Stimulated activated CD4-positive, alpha-beta T cell treated with anti-CD3 and anti-CD28 coated beads, TNF-alpha, amount 100 ng/mL, for 24 hours (primary cell): ENCODE data around the gene TTLL6.
"Not testable (repeated sequence)": the region's sequence is repeated elsewhere in the genome, so short reads cannot be mapped to it uniquely, and the experiment has no call there.

ENCODE experiments used
- DNase-seq, 3 experiments: peaks; one replicate each; pipeline ENCODE4 v3.0.0-alpha.2; 2020; ENCODE audit warnings: low read depth in 3 of 3

Gene TTLL6

GRCh38 chr17:48723423-48724250 lies 93.4 kb downstream of the TTLL6 start:
- DNase-seq: no peak

- DNase-seq: no peak
These were observed 94.1 kb downstream of the TTLL6 start, which contains the start of gene PRAC2 for GRCh38 chr17:48722915-48723422. TSS of gene PRAC2 (plus strand) at chr17:48723185. CDS start at chr17:48724411, 1,226 bp downstream.

- no peak for DNase-seq
These were observed 94.7 kb downstream of the TTLL6 start, which contains the start of gene PRAC1 for GRCh38 chr17:48722201-48722907. TSS of gene PRAC1 (minus strand) at chr17:48722518. CDS start at chr17:48722392, 126 bp downstream.

DNA sequence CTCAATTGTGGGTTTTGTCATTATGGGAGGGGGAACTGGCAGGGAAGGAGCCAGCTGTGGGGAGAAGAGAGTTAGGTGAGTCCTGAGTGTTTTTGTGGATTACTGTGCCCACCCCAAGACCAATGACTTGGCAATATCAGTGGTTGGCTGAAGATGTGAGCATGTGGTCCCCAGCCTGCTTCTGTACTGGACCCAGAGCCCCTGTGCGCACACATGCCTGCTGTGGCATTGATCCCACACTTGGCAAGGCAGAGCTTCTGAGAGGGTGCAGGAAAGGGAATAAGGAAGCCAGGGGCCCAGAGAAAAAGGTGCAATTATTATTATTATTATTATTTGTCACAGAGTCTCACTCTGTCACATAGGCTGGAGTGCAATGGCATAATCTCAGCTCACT lies 96.0 kb downstream of the TTLL6 start:
- no peak for DNase-seq

DNA sequence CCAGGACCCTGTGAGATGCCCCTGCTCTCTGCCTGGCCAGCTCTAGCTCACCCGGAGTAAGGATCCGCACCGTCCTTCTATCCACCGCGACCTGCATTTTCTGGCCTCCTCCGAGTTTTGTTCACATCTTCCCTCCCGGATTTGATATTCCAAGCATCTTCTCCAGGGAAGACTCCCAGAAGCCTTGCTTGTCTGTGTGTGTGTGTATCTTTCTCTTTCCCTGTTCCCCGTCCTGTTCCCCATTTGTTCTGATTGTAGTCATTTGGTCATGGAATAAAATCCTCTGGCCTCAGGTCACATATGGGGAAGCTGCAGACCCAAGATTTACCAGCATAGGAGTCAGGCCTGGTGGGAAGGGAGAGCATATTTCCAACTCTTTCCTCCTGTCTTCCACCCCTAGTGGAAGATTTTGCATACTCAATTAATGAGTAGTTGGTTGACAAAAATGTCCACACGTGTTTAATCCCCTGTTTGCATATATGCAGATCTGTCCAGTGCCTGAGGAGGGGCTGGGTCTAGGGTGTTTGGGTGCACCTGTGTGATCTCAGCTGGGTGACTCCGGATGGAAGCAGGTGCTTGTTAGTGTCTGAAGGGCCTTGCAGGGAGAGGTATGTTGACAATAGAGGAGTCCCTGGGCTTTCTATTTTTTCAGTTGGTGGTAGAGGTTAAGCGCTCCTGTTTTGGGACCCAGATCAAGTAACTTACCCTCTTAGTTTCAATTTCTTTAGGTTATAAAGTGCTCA lies 96.6 kb downstream of the TTLL6 start:
- DNase-seq: no peak

DNA sequence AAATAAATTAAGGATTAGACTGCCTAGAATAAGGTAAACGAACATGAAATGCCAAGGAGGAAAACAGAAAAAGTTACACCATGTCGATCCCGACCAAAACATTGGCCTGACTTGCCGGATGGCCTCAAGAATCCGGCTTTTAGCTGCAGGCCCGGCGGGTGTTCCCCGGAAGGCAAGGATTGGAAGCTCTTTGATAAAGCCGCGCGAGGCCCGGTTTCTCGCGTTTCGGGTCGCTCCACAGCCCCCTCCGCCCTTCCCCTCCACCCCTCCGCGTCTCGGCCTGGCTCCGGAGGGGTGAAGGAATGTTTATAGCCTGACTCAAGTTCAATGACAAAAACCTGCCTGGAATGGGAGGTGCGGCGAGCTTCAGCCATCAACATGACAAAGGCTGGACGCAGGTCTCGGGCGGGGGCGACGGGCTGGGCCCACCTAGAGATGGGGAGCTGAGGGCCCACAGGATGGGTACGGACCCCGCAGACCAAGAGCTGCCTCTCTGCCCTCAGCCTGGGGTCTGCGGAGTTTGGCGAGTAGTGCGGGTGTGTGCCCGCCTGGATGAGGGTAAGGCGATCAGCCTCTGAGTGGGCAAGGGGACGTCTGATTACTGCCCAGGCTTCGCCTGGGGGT lies 97.3 kb downstream of the TTLL6 start:
- no peak for DNase-seq

- DNase-seq: no peak
These were observed 98.0 kb downstream of the TTLL6 start for GRCh38 chr17:48718761-48719641.

DNA sequence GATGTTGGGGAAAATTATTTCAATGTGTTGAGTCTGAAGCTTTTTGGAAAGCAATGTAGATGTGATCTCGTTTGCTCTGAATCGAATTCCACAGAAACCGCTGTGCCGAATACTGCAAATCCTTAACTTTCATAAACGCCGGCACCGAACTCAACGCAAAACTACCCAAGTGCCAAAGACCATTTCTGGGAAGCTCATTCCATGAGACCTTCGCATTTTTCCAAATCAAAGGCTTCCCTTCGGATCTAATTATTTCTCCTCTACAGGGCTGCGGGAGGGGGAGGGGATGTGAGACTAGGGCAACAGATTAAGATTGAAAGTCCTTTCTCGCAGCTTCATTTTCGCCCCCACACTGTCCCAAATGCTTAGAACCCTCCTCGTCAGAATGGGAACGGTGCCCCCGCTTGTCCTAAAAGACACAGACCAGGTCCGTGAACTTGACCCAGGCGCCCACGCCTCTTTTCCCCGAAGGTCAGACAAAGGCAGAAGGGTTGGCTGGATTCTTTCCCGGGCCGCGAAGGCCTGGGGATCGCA lies 98.7 kb downstream of the TTLL6 start:
- no peak for DNase-seq

GRCh38 chr17:48717367-48718226 lies 99.4 kb downstream of the TTLL6 start:
- no peak for DNase-seq

DNA sequence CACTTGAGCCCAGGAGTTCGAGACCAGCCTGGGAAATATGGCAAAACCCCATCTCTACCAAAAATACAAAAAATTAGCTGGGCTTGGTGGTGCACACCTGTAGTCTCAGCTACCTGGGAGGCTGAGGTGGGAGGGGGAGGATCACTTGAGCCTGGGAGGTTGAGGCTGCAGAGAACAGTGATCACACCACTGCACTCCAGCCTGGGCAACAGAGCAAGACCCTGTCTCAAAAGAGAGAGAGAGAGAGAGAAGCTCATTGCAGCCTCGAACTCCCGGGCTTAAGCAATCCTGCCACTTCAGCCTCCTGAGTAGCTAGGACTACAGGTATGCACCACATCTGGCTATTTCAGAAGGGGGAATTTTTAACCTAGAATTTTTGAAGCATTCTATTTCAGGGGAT lies 100.5 kb downstream of the TTLL6 start:
- not testable (repeated sequence) for DNase-seq

DNA sequence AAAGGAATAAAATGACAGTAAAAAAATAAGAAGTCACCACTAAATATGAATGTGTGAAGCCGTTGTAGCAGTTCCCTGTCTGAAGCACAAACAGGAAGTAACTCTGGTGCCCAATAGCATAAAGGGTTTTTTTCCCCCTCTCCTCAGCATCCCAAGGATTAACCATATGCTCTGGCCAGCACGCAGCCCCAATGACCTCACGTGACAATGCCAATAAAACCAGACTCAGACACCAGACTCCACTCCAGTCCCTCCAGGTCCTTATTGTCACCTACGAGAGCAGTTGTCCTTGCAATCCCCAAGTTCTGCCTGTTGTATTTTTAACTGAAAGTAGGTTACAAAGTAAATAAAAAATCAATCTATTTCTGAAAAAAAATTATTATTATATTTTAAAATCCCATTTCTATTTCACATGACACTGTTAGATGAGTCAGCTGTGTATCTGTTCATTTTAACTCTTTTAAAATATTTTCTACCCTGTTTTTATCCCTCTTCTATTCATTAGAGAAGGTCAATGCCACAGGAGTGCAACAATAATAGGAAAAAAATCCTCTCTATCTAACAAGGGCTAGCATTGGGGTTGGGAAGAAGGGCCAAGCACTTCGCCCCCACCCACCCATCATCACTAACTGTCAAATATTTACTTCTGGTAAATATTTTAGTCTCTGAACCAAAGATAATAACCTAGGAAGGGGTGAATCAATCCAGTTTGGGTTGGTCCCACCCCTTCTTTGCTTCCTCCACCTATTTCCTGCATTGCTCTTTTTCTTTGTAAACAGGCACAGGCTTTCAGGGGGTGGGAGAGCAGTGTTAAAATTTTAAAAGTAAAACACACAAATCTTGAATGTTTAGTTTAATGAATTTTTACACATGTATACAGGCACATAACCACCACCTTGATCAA lies 101.3 kb downstream of the TTLL6 start:
- no peak for DNase-seq
